Stimulated activated CD4-positive, alpha-beta T cell treated with anti-CD3 and anti-CD28 coated beads, Interleukin-4, amount 100 ng/mL, for 24 hours (primary cell): ENCODE data around the gene TM4SF20.
"Not testable (repeated sequence)": the region's sequence is repeated elsewhere in the genome, so short reads cannot be mapped to it uniquely, and the experiment has no call there.

Experiments used
- DNase-seq: peaks from one replicate; pipeline ENCODE4 v3.0.0-alpha.2; 2020

The TM4SF20 gene

GRCh38 chr2:227366769-227367426, 12.2 kb downstream of the TM4SF20 start:
- DNase-seq: no peak

DNA sequence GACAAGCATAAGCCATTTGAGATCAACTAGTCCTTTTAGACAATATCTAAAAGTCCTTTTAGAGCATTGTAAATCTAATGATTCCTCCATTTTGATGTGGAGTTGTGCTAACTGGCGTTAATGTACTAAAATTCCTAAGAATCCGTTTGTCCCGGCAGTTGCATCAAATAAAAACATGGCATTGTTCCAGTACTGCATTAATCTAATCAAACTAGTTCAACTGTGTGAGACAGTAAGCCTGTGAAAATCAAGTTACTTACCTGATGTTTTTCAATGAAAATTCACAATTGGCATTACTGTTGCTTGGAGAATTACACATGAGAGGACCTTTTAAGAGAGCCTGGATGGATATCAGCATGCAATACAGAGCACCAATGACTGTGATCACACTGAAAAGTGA, 13.3 kb downstream of the TM4SF20 start:
- DNase-seq: no peak

DNA sequence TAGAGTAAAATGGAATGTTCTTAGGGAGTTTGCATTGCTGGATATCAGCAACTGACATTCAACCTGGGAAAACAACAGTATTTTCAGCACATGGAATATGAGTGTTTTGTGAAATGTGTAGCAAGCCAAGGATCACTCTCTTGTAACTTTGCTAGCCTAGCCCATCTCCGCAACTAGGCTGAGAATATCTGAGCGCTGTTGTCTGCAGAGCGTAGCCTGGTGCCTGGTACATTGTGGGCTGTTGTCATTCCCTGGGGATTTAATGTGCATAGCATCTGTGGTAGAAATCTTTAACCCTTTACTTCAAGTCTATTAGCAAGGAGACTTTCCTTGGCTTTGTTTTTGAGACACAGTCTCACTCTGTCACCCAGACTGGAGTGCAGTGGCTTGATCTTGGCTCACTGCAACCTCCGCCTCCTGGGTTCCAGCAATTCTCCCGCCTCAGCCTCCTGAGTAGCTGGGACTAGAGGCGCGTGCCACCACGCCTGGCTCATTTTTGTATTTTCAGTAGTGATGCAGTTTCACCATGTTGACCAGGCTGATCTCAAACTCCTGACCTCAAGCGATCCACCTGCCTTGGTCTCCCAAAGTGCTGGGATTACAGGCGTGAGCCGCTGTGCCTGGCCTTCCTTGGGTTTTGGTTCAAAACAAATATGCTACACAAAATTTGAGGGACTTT, 14.4 kb downstream of the TM4SF20 start:
- not testable (repeated sequence) for DNase-seq

DNA sequence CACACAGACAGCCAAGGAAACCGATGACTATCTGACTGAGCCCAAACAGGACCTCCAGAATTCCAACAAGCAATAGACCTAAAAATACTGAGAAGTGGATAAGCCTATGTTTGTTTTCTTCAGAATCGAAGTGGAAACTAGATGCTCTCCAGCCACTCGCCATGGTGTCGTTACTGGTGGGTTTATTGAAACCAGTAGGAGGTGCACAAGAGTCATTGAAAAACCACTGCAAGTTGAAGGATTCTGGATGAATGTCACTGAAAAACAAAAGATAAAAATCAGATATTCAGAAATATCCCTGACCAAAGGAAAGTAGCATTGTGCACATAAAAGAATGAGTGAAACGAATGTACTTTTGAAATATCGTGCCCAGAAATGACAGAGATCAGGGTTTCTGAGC, 15.3 kb downstream of the TM4SF20 start:
- peak; percentile 11 for DNase-seq

- no peak for DNase-seq
Measured at GRCh38 chr2:227360351-227360750, 18.8 kb downstream of the TM4SF20 start.

DNA sequence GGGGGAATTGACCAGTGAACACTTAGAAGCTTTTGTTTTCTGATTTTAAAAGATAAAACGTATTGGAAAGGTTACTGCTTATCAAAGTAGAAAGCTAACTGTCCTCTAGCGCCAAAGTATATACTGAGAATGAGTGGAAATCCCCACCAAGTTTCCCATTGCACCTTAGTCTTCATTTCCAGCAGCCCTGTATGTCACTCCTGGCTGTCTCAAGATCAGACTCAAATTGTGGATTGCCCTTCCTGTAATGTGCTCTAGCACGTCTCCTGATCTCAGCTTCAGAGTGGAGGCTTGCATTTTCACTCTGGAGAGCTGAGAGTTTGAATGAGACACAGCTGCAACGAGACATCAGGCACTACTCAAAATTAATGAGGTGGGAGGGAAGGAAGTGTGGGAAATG, 27.5 kb downstream of the TM4SF20 start:
- DNase-seq: no peak

DNA sequence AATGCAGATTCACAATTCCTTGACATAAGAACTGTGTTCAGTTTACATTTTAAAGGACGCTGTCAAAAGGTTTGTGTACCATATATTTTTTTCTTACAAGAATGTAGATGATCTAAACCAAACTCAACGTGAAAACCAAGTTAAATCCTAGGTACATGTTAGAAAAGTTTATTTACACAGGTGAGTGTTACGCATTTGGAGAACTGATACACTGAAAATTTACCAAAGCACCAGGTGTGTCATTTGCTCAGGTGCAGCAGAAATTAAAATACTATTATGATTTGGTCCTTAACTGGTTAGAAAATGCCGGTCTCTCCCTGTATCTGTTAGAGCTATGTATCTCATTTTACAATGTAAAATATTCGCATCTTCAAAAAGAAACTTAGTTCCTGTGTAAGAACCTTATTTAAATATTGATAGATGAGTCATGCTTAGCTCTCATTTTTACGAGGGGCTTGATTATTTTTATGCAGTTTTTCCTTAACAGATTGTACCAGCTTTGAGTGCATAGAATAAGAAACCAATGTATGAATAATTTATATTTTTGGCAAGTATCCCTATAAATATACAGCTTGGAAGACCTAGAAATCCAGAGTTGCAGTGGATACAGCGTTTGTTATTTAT, 29.0 kb downstream of the TM4SF20 start:
- no peak for DNase-seq

GRCh38 chr2:227348324-227348723, 30.8 kb downstream of the TM4SF20 start:
- DNase-seq: no peak

- no peak for DNase-seq
Measured at GRCh38 chr2:227347117-227347516, 32.0 kb downstream of the TM4SF20 start.

- no peak for DNase-seq
Measured at GRCh38 chr2:227344231-227344630, 34.9 kb downstream of the TM4SF20 start.

GRCh38 chr2:227341553-227341952, 37.6 kb downstream of the TM4SF20 start:
- DNase-seq: no peak

GRCh38 chr2:227340106-227340505, 39.0 kb downstream of the TM4SF20 start:
- no peak for DNase-seq

- DNase-seq: no peak
Measured at GRCh38 chr2:227339098-227339599, 40.0 kb downstream of the TM4SF20 start.

DNA sequence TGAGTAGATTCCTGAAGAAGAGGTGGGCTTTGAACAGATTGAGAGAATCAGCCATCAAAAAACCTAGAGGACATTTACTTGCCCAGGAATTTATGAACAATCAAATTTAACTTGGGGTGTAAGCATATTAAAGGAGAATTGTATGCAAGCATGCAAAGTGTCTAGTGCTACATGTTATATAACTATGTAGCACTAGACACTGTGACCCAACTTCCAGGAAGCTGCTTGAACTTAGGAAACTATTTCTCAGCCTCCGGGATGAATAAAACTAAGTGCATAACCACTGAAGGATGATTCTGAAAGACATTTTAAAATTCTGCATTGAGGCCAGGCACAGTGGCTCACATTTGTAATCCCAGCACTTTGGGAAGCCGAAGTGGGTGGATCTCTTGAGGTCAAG, 41.7 kb downstream of the TM4SF20 start:
- no peak for DNase-seq

- no peak for DNase-seq
Measured at GRCh38 chr2:227335713-227336112, 43.4 kb downstream of the TM4SF20 start.

DNA sequence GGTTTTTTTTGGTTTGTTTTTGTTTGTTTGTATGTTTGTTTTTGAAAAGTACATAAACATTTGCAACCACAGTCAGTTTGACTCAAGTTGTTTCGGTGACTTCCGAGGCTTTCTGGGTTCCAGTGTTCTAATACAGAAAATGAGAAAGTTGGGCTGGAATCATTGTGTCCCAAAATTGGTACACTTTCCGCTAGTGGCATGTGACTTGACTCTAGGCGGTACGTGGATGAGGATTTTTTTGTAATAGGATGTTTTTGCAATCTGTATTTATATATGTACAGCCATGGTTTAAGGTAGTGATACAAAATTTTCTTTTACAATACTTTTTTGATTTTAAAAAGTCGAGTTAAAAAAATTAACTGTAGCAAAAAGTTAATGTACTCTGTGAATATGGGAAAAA, 52.3 kb downstream of the TM4SF20 start:
- DNase-seq: no peak

DNA sequence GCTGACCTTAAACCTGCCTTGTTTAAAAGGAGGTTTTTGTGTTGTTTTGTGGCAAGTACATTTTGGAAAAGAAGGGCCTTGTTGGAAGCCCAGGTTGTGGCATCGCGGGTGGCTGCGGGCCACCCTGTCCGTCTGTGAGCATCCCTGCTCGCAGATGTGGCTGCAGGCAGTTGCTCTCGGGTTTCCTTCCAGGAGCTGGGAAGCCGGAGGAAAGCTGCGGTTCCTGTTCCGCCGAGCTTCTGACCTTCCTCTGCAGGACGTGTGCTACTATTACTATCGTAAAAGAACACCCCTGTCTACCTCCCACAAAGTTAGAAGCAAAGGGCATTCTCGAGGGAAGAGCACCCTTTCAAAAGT, 53.3 kb downstream of the TM4SF20 start:
- no peak for DNase-seq

- peak; percentile 95 for DNase-seq
Measured at GRCh38 chr2:227324995-227325838, 53.9 kb downstream of the TM4SF20 start, which contains the start of gene MFF. TSS of gene MFF (plus strand) at chr2:227325251. CDS start at chr2:227330666, 5,415 bp downstream.

GRCh38 chr2:227324642-227324994, 54.5 kb downstream of the TM4SF20 start:
- DNase-seq: no peak

- DNase-seq: no peak
Measured at GRCh38 chr2:227323818-227324217, 55.3 kb downstream of the TM4SF20 start.

DNA sequence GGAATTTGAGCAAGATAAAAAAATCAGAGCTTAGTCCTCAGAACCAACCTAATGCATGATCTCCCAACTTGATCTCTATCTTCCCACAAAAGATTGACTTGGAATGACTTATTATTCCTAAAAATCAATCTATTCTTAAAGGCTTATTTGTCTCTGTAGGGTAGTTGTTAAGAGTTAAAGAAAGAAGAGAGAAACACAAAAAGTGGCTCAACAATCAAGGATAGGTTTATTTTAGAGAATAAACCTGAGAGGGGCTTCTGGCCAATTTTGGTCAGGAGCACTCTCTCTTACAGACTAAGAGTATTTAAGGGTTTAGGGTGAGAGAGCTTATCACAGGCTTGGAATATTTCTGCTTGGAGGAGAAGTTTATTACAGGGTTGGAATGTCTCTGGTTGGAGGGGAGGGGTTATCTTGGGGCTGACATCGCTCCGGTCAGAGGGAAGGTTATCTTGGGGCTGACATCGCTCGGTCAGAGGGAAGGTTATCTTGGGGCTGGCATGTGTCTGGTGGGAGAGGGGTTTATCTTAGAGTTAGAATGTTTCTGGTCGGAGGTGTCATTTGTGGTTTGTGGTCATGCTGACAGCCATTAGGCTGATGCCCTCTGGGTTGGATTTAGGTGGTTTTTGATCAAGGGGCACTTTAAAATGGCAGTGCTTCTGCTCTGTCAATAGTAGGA, 56.4 kb downstream of the TM4SF20 start:
- no peak for DNase-seq

DNA sequence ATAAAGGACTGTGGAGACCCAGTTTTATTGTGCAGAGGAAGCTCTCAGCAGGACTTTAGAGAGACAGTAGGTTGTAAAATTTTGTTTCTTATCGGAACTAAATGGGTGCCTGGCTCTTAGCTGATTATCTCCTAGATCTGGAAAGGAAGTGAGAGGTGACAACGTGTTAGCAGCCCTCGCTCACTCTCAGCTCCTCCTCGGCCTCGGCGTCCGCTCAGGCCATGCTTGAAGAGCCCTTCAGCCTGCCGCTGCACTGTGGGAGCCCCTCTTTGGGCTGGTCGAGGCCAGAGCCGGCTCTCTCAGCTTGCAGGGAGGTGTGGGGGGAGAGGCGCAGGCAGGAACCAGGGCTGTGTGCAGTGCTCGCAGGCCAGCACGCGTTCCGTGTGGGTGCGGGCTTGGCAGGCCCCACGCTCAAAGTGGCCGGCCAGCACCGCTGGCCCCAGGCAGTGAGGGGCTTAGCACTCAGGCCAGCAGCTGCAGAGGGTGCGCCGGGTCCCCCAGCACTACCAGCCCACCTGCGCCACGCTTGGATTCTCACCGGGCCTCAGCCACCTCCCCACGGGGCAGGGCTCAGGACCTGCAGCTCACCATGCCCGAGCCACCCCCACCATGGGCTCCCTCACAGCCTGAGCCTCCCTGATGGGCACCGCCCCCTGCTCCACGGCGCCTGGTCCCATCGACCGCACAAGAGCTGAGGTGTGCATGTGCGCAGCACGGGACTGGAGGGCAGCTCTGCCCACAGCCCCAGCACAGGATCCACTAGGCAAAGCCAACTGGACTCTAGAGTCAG, 58.6 kb downstream of the TM4SF20 start:
- no peak for DNase-seq
